ENCODE results near the gene C1QTNF6. TPM values are rescaled to one million over a fixed set of nuclear protein-coding genes. Genes with fewer than 3 reads are reported as not detected.

C1QTNF6 gene
- polyA plus RNA-seq, 1 of the 3 experiments (the other 2 are of a cell fraction): 47.7 TPM

- Histone ChIP-seq H3K9ac (no peak overlapping the region), H3K9me3 (no peaks in the 10 kb centered on the region), H3K27me3 (ENCODE audit: insufficient read depth) (no peaks in the 10 kb centered on the region), H2AFZ (ENCODE audit: low read depth) (no peak overlapping the region), H3K4me2 (no peak overlapping the region), H3F3A (replicated peaks; ENCODE audit: insufficient read depth) (no peaks in the 10 kb centered on the region), H3K9me2 (no peaks in the 10 kb centered on the region), H3K27ac (ENCODE audit: low read depth in 2 of 2, low read length in 1 of 2) (no peak overlapping the region), H3K79me2 (ENCODE audit: insufficient read depth) (no peaks in the 10 kb centered on the region), H4K20me1 (ENCODE audit: insufficient read depth) (no peaks in the 10 kb centered on the region), H3K4me1 (ENCODE audit: control insufficient read depth in 1 of 2, insufficient read depth in 2 of 2, low read depth in 1 of 2, low read length in 1 of 2) (peaks cover 0 to 17% of the 10 kb centered on the region in 2 experiments; a peak in 1 of 4 replicates), H3K4me3 (ENCODE audit: low read depth in 2 of 2, low read length in 1 of 2) (no peak overlapping the region), H3K36me3 (replicated peaks in 1 of 2; ENCODE audit: control insufficient read depth in 1 of 2, insufficient read depth in 2 of 2, low read length in 1 of 2) (no peaks in the 10 kb centered on the region)
- ChIA-PET POLR2A (no interaction called here), CTCF (interaction anchor here (8.0 kb wide), 1 partner anchor 36 kb away, joined by 156 read pairs; no protein-coding TSS in a partner anchor)
- DNase-seq: no peak
- WGBS (ENCODE audit: low lambda C conversion rate): 67% methylated on average over 3 of the region's 5 CpGs
- TF ChIP-seq POLR2AphosphoS5 (IDR thresholded peaks at IDR 0.05; ENCODE audit: low read depth, low read length) (no peak), RXRA (IDR thresholded peaks at IDR 0.05; ENCODE audit: borderline replicate concordance, low read depth) (no peak), EZH2phosphoT487 (IDR thresholded peaks at IDR 0.05; ENCODE audit: borderline replicate concordance, low read depth) (no peak), RAD21 (IDR thresholded peaks at IDR 0.05; ENCODE audit: low read length) (no peak), EP300 (IDR thresholded peaks at IDR 0.05; ENCODE audit: borderline replicate concordance in 1 of 2, low read depth in 1 of 2, low read length in 1 of 2) (no peak), FOXM1 (IDR thresholded peaks at IDR 0.05; ENCODE audit: low read depth) (no peak), USF1 (IDR thresholded peaks at IDR 0.05; ENCODE audit: borderline replicate concordance, low read depth) (no peak), YY1 (IDR thresholded peaks at IDR 0.05; ENCODE audit: low read depth) (no peak), FOXJ3 (CRISPR knock-in tag; IDR thresholded peaks at IDR 0.05) (no peak), MXI1 (IDR thresholded peaks at IDR 0.05; ENCODE audit: low read depth, low read length) (no peak), TAF1 (IDR thresholded peaks at IDR 0.05; ENCODE audit: borderline replicate concordance, low read depth, low read length) (no peak), SMC3 (IDR thresholded peaks at IDR 0.05; ENCODE audit: low read depth, low read length) (no peak), JUND (IDR thresholded peaks at IDR 0.05) (no peak), RFX5 (IDR thresholded peaks at IDR 0.05; ENCODE audit: low read length) (no peak), IRF3 (IDR thresholded peaks at IDR 0.05; ENCODE audit: low read depth, low read length) (no peak), NFIC (IDR thresholded peaks at IDR 0.05; ENCODE audit: borderline replicate concordance) (no peak), GABPA (IDR thresholded peaks at IDR 0.05; ENCODE audit: low read depth) (no peak), GATA2 (CRISPR knock-in tag; IDR thresholded peaks at IDR 0.05) (no peak), TEAD4 (IDR thresholded peaks at IDR 0.05; ENCODE audit: borderline replicate concordance, insufficient read depth) (no peak)
Observed at GRCh38 chr22:37163096-37163489, 25.0 kb downstream of the C1QTNF6 start.
